ENCODE measurements around the gene USP17L19.
"Not testable (repeated sequence)": the region's sequence is repeated elsewhere in the genome, so short reads cannot be mapped to it uniquely, and the experiment has no call there.

USP17L19 gene, protein sequence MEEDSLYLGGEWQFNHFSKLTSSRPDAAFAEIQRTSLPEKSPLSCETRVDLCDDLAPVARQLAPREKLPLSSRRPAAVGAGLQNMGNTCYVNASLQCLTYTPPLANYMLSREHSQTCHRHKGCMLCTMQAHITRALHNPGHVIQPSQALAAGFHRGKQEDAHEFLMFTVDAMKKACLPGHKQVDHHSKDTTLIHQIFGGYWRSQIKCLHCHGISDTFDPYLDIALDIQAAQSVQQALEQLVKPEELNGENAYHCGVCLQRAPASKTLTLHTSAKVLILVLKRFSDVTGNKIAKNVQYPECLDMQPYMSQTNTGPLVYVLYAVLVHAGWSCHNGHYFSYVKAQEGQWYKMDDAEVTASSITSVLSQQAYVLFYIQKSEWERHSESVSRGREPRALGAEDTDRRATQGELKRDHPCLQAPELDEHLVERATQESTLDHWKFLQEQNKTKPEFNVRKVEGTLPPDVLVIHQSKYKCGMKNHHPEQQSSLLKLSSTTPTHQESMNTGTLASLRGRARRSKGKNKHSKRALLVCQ

DNA sequence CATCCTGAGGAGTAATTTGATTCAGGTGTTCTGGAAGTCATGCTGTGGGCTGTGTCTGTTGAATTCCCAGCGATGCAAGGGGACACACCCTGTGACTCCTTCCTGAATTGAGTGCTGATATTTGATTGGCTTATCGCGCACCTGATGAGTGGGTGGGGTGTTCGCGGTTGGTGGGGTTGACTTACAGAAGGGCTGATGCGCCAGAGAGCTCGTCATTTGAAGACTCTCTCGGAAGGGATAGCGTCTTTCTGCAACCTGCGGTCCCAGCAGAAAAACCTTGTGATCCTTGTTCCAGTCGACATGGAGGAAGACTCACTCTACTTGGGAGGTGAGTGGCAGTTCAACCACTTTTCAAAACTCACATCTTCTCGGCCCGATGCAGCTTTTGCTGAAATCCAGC, at the start of gene USP17L19:
Gene USP17L19, plus strand, starts transcription at position 301 of the 400 bp plus-strand sequence. Its CDS starts 0 bp downstream, at position 301.
- not testable (repeated sequence) for DNase-seq (ENCODE audit: low read depth, low spot score)

DNA sequence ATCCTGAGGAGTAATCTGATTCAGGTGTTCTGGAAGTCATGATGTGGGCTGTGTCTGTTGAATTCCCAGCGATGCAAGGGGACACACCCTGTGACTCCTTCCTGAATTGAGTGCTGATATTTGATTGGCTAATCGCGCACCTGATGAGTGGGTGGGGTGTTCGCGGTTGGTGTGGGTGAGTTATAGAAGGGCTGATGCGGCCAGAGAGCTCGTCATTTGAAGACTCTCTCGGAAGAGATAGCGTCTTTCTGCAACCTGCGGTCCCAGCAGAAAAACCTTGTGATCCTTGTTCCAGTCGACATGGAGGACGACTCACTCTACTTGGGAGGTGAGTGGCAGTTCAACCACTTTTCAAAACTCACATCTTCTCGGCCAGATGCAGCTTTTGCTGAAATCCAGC, 42.8 kb upstream of the USP17L19 start, which contains the start of gene USP17L10:
Gene USP17L10, plus strand, starts transcription at position 301 of the 400 bp plus-strand sequence. Its CDS starts 0 bp downstream, at position 301.
- not testable (repeated sequence) for DNase-seq (ENCODE audit: low read depth, low spot score)

DNA sequence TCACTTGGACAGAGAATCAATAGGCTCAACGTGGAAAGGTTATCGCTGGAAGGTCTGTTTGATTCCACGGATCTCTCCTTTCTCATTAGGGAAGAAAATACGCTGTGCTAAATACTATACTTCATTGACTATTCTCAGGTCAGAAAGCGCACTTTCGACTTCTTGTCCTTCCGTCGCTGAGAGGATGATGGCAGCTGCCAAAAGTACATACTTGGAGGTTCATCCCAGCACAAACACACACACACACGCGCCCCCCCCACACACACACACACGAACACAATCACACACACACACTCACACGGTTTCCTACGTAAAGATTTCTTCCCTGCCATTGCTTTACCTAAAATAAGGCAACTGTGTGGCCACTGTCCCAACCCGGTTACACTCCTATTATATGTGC, 38.5 kb upstream of the USP17L19 start:
- DNase-seq (ENCODE audit: low read depth, low spot score), result not testable (repeated sequence)

- DNase-seq (ENCODE audit: low read depth, low spot score), result not testable (repeated sequence)
Measured at GRCh38 chr4:9215105-9215504, 38.1 kb upstream of the USP17L19 start, which contains the start of gene USP17L11. USP17L11 (plus strand) TSS chr4:9215405; CDS start chr4:9215405, 0 bp downstream.

GRCh38 chr4:9219852-9220251, 33.3 kb upstream of the USP17L19 start, which contains the start of gene USP17L12:
USP17L12 (plus strand) TSS chr4:9220152; CDS start chr4:9220152, 0 bp downstream.
- not testable (repeated sequence) for DNase-seq (ENCODE audit: low read depth, low spot score)

DNA sequence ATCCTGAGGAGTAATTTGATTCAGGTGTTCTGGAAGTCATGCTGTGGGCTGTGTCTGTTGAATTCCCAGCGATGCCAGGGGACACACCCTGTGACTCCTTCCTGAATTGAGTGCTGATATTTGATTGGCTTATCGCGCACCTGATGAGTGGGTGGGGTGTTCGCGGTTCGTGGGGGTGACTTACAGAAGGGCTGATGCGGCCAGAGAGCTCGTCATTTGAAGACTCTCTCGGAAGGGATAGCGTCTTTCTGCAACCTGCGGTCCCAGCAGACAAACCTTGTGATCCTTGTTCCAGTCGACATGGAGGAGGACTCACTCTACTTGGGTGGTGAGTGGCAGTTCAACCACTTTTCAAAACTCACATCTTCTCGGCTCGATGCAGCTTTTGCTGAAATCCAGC, 28.6 kb upstream of the USP17L19 start, which contains the start of gene USP17L13:
Gene USP17L13, plus strand, starts transcription at position 301 of the 400 bp plus-strand sequence. Its CDS starts 0 bp downstream, at position 301.
- not testable (repeated sequence) for DNase-seq (ENCODE audit: low read depth, low spot score)

- not testable (repeated sequence) for DNase-seq (ENCODE audit: low read depth, low spot score)
Measured at GRCh38 chr4:9230249-9230648, 22.9 kb upstream of the USP17L19 start.

DNA sequence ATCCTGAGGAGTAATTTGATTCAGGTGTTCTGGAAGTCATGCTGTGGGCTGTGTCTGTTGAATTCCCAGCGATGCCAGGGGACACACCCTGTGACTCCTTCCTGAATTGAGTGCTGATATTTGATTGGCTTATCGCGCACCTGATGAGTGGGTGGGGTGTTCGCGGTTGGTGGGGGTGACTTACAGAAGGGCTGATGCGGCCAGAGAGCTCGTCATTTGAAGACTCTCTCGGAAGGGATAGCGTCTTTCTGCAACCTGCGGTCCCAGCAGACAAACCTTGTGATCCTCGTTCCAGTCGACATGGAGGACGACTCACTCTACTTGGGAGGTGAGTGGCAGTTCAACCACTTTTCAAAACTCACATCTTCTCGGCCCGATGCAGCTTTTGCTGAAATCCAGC, 19.1 kb upstream of the USP17L19 start, which contains the start of gene USP17L15:
Gene USP17L15, plus strand, starts transcription at position 301 of the 400 bp plus-strand sequence. Its CDS starts 0 bp downstream, at position 301.
- DNase-seq (ENCODE audit: low read depth, low spot score), result not testable (repeated sequence)

DNA sequence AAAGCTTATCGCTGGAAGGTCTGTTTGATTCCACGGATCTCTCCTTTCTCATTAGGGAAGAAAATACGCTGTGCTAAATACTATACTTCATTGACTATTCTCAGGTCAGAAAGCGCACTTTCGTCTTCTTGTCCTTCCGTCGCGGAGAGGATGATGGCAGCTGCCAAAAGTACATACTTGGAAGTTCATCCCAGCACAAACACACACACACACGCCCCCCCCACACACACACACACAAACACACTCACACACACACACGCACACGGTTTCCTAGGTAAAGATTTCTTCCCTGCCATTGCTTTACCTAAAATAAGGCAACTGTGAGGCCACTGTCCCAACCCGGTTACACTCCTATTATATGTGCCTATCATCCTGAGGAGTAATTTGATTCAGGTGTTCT, 14.7 kb upstream of the USP17L19 start:
- DNase-seq (ENCODE audit: low read depth, low spot score), result not testable (repeated sequence)

DNA sequence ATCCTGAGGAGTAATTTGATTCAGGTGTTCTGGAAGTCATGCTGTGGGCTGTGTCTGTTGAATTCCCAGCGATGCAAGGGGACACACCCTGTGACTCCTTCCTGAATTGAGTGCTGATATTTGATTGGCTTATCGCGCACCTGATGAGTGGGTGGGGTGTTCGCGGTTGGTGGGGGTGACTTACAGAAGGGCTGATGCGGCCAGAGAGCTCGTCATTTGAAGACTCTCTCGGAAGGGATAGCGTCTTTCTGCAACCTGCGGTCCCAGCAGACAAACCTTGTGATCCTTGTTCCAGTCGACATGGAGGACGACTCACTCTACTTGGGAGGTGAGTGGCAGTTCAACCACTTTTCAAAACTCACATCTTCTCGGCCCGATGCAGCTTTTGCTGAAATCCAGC, 9.6 kb upstream of the USP17L19 start, which contains the start of gene USP17L17:
Gene USP17L17, plus strand, starts transcription at position 301 of the 400 bp plus-strand sequence. Its CDS starts 0 bp downstream, at position 301.
- not testable (repeated sequence) for DNase-seq (ENCODE audit: low read depth, low spot score)

DNA sequence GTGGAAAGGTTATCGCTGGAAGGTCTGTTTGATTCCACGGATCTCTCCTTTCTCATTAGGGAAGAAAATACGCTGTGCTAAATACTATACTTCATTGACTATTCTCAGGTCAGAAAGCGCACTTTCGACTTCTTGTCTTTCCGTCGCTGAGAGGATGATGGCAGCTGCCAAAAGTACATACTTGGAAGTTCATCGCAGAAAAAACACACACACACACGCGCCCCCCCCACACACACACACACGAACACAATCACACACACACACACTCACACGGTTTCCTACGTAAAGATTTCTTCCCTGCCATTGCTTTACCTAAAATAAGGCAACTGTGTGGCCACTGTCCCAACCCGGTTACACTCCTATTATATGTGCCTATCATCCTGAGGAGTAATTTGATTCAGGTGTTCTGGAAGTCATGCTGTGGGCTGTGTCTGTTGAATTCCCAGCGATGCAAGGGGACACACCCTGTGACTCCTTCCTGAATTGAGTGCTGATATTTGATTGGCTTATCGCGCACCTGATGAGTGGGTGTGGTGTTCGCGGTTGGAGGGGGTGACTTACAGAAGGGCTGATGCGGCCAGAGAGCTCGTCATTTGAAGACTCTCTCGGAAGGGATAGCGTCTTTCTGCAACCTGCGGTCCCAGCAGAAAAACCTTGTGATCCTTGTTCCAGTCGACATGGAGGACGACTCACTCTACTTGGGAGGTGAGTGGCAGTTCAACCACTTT, 5.1 kb upstream of the USP17L19 start, which contains the start of gene USP17L18:
Gene USP17L18, plus strand, starts transcription at position 678 of the 728 bp plus-strand sequence. Its CDS starts 0 bp downstream, at position 678.
- not testable (repeated sequence) for DNase-seq (ENCODE audit: low read depth, low spot score)

- not testable (repeated sequence) for DNase-seq (ENCODE audit: low read depth, low spot score)
Measured at GRCh38 chr4:9257824-9258223, 4.6 kb downstream of the USP17L19 start, which contains the start of gene USP17L20. USP17L20 (plus strand) TSS chr4:9258124; CDS start chr4:9258124, 0 bp downstream.

DNA sequence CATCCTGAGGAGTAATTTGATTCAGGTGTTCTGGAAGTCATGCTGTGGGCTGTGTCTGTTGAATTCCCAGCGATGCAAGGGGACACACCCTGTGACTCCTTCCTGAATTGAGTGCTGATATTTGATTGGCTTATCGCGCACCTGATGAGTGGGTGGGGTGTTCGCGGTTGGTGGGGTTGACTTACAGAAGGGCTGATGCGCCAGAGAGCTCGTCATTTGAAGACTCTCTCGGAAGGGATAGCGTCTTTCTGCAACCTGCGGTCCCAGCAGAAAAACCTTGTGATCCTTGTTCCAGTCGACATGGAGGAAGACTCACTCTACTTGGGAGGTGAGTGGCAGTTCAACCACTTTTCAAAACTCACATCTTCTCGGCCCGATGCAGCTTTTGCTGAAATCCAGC, 9.4 kb downstream of the USP17L19 start, which contains the start of gene USP17L21:
Gene USP17L21, plus strand, starts transcription at position 301 of the 400 bp plus-strand sequence. Its CDS starts 0 bp downstream, at position 301.
- not testable (repeated sequence) for DNase-seq (ENCODE audit: low read depth, low spot score)

DNA sequence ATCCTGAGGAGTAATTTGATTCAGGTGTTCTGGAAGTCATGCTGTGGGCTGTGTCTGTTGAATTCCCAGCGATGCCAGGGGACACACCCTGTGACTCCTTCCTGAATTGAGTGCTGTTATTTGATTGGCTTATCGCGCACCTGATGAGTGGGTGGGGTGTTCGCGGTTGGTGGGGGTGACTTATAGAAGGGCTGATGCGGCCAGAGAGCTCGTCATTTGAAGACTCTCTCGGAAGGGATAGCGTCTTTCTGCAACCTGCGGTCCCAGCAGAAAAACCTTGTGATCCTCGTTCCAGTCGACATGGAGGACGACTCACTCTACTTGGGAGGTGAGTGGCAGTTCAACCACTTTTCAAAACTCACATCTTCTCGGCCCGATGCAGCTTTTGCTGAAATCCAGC, 14.1 kb downstream of the USP17L19 start, which contains the start of gene USP17L22:
Gene USP17L22, plus strand, starts transcription at position 301 of the 400 bp plus-strand sequence. Its CDS starts 0 bp downstream, at position 301.
- DNase-seq (ENCODE audit: low read depth, low spot score), result not testable (repeated sequence)

DNA sequence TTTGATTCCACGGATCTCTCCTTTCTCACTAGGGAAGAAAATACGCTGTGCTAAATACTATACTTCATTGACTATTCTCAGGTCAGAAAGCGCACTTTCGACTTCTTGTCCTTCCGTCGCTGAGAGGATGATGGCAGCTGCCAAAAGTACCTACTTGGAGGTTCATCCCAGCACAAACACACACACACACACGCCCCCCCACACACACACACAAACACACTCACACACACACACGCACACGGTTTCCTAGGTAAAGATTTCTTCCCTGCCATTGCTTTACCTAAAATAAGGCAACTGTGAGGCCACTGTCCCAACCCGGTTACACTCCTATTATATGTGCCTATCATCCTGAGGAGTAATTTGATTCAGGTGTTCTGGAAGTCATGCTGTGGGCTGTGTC, 18.5 kb downstream of the USP17L19 start:
- DNase-seq (ENCODE audit: low read depth, low spot score), result not testable (repeated sequence)

Measured in brain pericyte (primary cell).